Neural cell (in vitro differentiated cells): ENCODE results near the gene RAPGEF4. TPM values are rescaled to one million over a fixed set of nuclear protein-coding genes. Genes with fewer than 3 reads are reported as not detected.

Source experiments
- H2AFZ ChIP-seq: fragments of 200-600, 300-800 bp; sonication (generic), shearing (Covaris generic); 2 replicates; pipeline ENCODE4 v1.6.0; 2014; ENCODE audit warnings: low read depth, mild to moderate bottlenecking, antibody characterized with exemption, low read length, moderate library complexity
- H3F3A ChIP-seq: fragments of 200-600 bp; shearing (Covaris generic); 2 replicates; pipeline ENCODE4 v1.6.1; 2016; ENCODE audit warnings: mild to moderate bottlenecking, moderate library complexity, mixed read lengths, antibody characterized with exemption, low read length; ENCODE audit not compliant: insufficient read depth, poor library complexity, severe bottlenecking
- H3K27ac ChIP-seq: fragments of 200-600, 300-800 bp; sonication (generic), shearing (Covaris generic); 2 replicates; pipeline ENCODE4 v1.5.1; 2014; ENCODE audit warnings: mild to moderate bottlenecking, low read length, moderate library complexity
- H3K27me3 ChIP-seq: fragments of 300-800, 200-600 bp; sonication (generic), shearing (Covaris generic); 2 replicates; pipeline ENCODE4 v1.6.0; 2014; ENCODE audit warnings: mild to moderate bottlenecking, low read depth, low read length, moderate library complexity; ENCODE audit not compliant: insufficient read depth
- H3K36me3 ChIP-seq: fragments of 300-800, 200-600 bp; sonication (generic), shearing (Covaris generic); 2 replicates; pipeline ENCODE4 v1.5.1; 2014; ENCODE audit warnings: mild to moderate bottlenecking, antibody characterized with exemption, low read length, moderate library complexity; ENCODE audit not compliant: insufficient read depth
- H3K4me2 ChIP-seq: fragments of 300-800, 200-600 bp; sonication (generic), shearing (Covaris generic); 2 replicates; pipeline ENCODE4 v1.6.0; 2014; ENCODE audit warnings: mild to moderate bottlenecking, low read length
- H3K4me3 ChIP-seq: fragments of 300-800, 200-600 bp; sonication (generic), shearing (Covaris generic); 2 replicates; pipeline ENCODE4 v1.5.1; 2014; ENCODE audit warnings: mild to moderate bottlenecking, low read length, moderate library complexity
- H3K79me2 ChIP-seq: fragments of 200-600 bp; shearing (Covaris generic); replicated peaks from 2 replicates; pipeline ENCODE4 v1.6.0; 2014; ENCODE audit warnings: mild to moderate bottlenecking, low read length, moderate library complexity; ENCODE audit not compliant: insufficient read depth
- H3K9ac ChIP-seq: fragments of 300-800, 200-600 bp; sonication (generic), shearing (Covaris generic); 2 replicates; pipeline ENCODE4 v1.6.1; 2016; ENCODE audit warnings: mild to moderate bottlenecking, low read length, mixed read lengths
- H3K9me2 ChIP-seq: fragments of 200-600 bp; shearing (Covaris generic); 2 replicates; pipeline ENCODE4 v1.6.1; 2016; ENCODE audit warnings: mild to moderate bottlenecking, low read length, mixed read lengths; ENCODE audit not compliant: insufficient read depth
- H3K9me3 ChIP-seq: fragments of 200-600, 300-800 bp; sonication (generic), shearing (Covaris generic); 2 replicates; pipeline ENCODE4 v1.6.1; 2016; ENCODE audit warnings: mild to moderate bottlenecking, mixed run types, low read length, moderate library complexity, mixed read lengths
- H4K20me1 ChIP-seq: fragments of 200-600 bp; shearing (Covaris generic); 2 replicates; pipeline ENCODE4 v1.6.1; 2016; ENCODE audit warnings: mild to moderate bottlenecking, mixed run types; ENCODE audit not compliant: insufficient read depth
- CTCF ChIP-seq: fragments of 450-650 bp; IDR thresholded peaks from 2 replicates; pipeline ENCODE4 v1.5.1; 2014; ENCODE audit warnings: antibody characterized with exemption, mild to moderate bottlenecking, moderate library complexity; ENCODE audit not compliant: poor library complexity, severe bottlenecking
- EP300 ChIP-seq: fragments of 450-650 bp; conservative IDR thresholded peaks from 2 replicates; pipeline ENCODE4 v1.6.1; 2014; ENCODE audit warnings: antibody characterized with exemption, mild to moderate bottlenecking, moderate library complexity; ENCODE audit not compliant: poor library complexity, severe bottlenecking
- EZH2 ChIP-seq: fragments of 200-600, 300-800 bp; shearing (Covaris generic), sonication (generic); IDR thresholded peaks from 2 replicates; pipeline ENCODE4 v1.6.1; 2014; ENCODE audit warnings: antibody characterized with exemption, low read length, borderline replicate concordance, mild to moderate bottlenecking; ENCODE audit not compliant: insufficient read depth, poor library complexity, severe bottlenecking
- MXI1 ChIP-seq: fragments of 450-650 bp; conservative IDR thresholded peaks from 2 replicates; pipeline ENCODE4 v1.6.1; 2014; ENCODE audit warnings: antibody characterized with exemption, mild to moderate bottlenecking; ENCODE audit not compliant: poor library complexity, severe bottlenecking
- POLR2AphosphoS5 ChIP-seq: IDR thresholded peaks from 2 replicates; pipeline ENCODE4 v1.6.1; 2012
- RAD21 ChIP-seq: fragments of 450-650 bp; conservative IDR thresholded peaks from 2 replicates; pipeline ENCODE4 v1.6.1; 2014; ENCODE audit warnings: antibody characterized with exemption, mild to moderate bottlenecking, moderate library complexity
- REST ChIP-seq: IDR thresholded peaks from 2 replicates; pipeline ENCODE4 v1.6.1; 2012; ENCODE audit warnings: borderline replicate concordance
- SMC3 ChIP-seq: fragments of 450-650 bp; conservative IDR thresholded peaks from 2 replicates; pipeline ENCODE4 v1.6.1; 2014; ENCODE audit warnings: antibody characterized with exemption, mild to moderate bottlenecking, moderate library complexity; ENCODE audit not compliant: poor library complexity
- TAF1 ChIP-seq: IDR thresholded peaks from 2 replicates; pipeline ENCODE4 v1.6.1; 2012; ENCODE audit warnings: low read depth
- polyA plus RNA-seq: library from polyadenylated mRNA; depleted of rRNA; stranded (reverse); fragments of >200 nt; gene quantifications from 2 replicates; pipeline ENCODE4 v1.2.3, GENCODE V29; 2014

RAPGEF4 gene
- polyA plus RNA-seq, 1 donor from 2014 or later: 10.4 TPM

GRCh38 chr2:172864182-172864581 is 128.5 kb downstream of the RAPGEF4 start:
- no peak overlapping the region for H2AFZ ChIP-seq
- H4K20me1 ChIP-seq: no peaks in the 10 kb centered on the region
- no peak overlapping the region for H3K9ac ChIP-seq
- H3K27ac ChIP-seq: no peak overlapping the region
- no peak overlapping the region for H3K4me3 ChIP-seq
- no peaks in the 10 kb centered on the region for H3K27me3 ChIP-seq
- H3F3A ChIP-seq: no peaks in the 10 kb centered on the region
- no peak overlapping the region for H3K4me2 ChIP-seq
- no peaks in the 10 kb centered on the region for H3K36me3 ChIP-seq
- TF ChIP-seq MXI1: no peak
- no peak for TF ChIP-seq RAD21
- TF ChIP-seq TAF1: no peak
- TF ChIP-seq SMC3: no peak
- TF ChIP-seq EZH2: no peak
- TF ChIP-seq CTCF: no peak
- no peak for TF ChIP-seq EP300
- no peak for TF ChIP-seq REST
- H3K79me2 ChIP-seq: no peaks in the 10 kb centered on the region
- H3K9me2 ChIP-seq: no peaks in the 10 kb centered on the region
- H3K9me3 ChIP-seq: no peaks in the 10 kb centered on the region

GRCh38 chr2:172865422-172865821 is 129.8 kb downstream of the RAPGEF4 start:
- H3K27me3 ChIP-seq: no peaks in the 10 kb centered on the region
- no peaks in the 10 kb centered on the region for H3K79me2 ChIP-seq
- no peaks in the 10 kb centered on the region for H3K36me3 ChIP-seq
- no peaks in the 10 kb centered on the region for H3F3A ChIP-seq
- H3K9ac ChIP-seq: no peak overlapping the region
- no peak overlapping the region for H2AFZ ChIP-seq
- H3K4me2 ChIP-seq: no peak overlapping the region
- H3K27ac ChIP-seq: no peak overlapping the region
- TF ChIP-seq RAD21: no peak
- no peak overlapping the region for H3K4me3 ChIP-seq
- no peaks in the 10 kb centered on the region for H3K9me2 ChIP-seq
- H4K20me1 ChIP-seq: no peaks in the 10 kb centered on the region
- H3K9me3 ChIP-seq: no peaks in the 10 kb centered on the region

- TF ChIP-seq POLR2AphosphoS5 (no peak), TAF1 (no peak), SMC3 (no peak)
- H3K27me3 ChIP-seq: no peaks in the 10 kb centered on the region
- no peaks in the 10 kb centered on the region for H3F3A ChIP-seq
- no peaks in the 10 kb centered on the region for H3K9me2 ChIP-seq
- H3K9ac ChIP-seq: no peak overlapping the region
- no peak overlapping the region for H3K27ac ChIP-seq
- H3K4me3 ChIP-seq: no peak overlapping the region
- H2AFZ ChIP-seq: no peak overlapping the region
- H4K20me1 ChIP-seq: no peaks in the 10 kb centered on the region
- H3K79me2 ChIP-seq: no peaks in the 10 kb centered on the region
- no peak overlapping the region for H3K4me2 ChIP-seq
- H3K9me3 ChIP-seq: no peaks in the 10 kb centered on the region
- H3K36me3 ChIP-seq: no peaks in the 10 kb centered on the region
Measured at GRCh38 chr2:172869861-172870260, 134.2 kb downstream of the RAPGEF4 start.
